Endothelial cell (in vitro differentiated cells): ENCODE results near the gene TTC9B. TPM values are rescaled to one million over a fixed set of nuclear protein-coding genes. Genes with fewer than 3 reads are reported as not detected.
"Not testable (repeated sequence)": the region's sequence is repeated elsewhere in the genome, so short reads cannot be mapped to it uniquely, and the experiment has no call there.

Experiments
- DNase-seq: peaks from one replicate; pipeline ENCODE4 v3.0.0; 2021; ENCODE audit warnings: low spot score
- H3K27ac Mint-ChIP-seq: one replicate; pipeline ENCODE4 v1.8.0; 2021; ENCODE audit warnings: mixed read lengths, inconsistent platforms; ENCODE audit not compliant: unreplicated experiment
- H3K27me3 Mint-ChIP-seq: one replicate; pipeline ENCODE4 v1.8.0; 2021; ENCODE audit warnings: mild to moderate bottlenecking, moderate library complexity, mixed read lengths, inconsistent platforms; ENCODE audit not compliant: unreplicated experiment
- H3K36me3 Mint-ChIP-seq: one replicate; pipeline ENCODE4 v1.8.0; 2021; ENCODE audit warnings: mild to moderate bottlenecking, low read depth, mixed read lengths, inconsistent platforms; ENCODE audit not compliant: unreplicated experiment
- H3K4me1 Mint-ChIP-seq: one replicate; pipeline ENCODE4 v1.8.0; 2021; ENCODE audit warnings: mild to moderate bottlenecking, mixed read lengths, inconsistent platforms; ENCODE audit not compliant: unreplicated experiment
- H3K4me3 Mint-ChIP-seq: one replicate; pipeline ENCODE4 v1.8.0; 2021; ENCODE audit warnings: mild to moderate bottlenecking, mixed read lengths, inconsistent platforms; ENCODE audit not compliant: unreplicated experiment
- H3K9me3 Mint-ChIP-seq: one replicate; pipeline ENCODE4 v1.8.0; 2021; ENCODE audit warnings: mixed read lengths, inconsistent platforms; ENCODE audit not compliant: unreplicated experiment
- CTCF ChIP-seq: fragments of 200-600 bp; sonication (generic); IDR thresholded peaks from one replicate; pipeline ENCODE4 v1.5.0; 2021; ENCODE audit warnings: antibody characterized with exemption; ENCODE audit not compliant: unreplicated experiment
- total RNA-seq: library from RNA; stranded (reverse); fragmentation: NEBNext Ultra II Directional; extraction: Animal tissue kit (Norgen Biotek cat#: 25700); gene quantifications from one replicate; pipeline ENCODE4 v1.2.1, GENCODE V29; 2021; ENCODE audit not compliant: unreplicated experiment

Gene TTC9B
- total RNA-seq, 1 donor from 2014 or later = 1.1 TPM

- TF ChIP-seq CTCF = no peak
- DNase-seq = no peak
These were observed 33.9 kb downstream of the TTC9B start for GRCh38 chr19:40184273-40184672.

GRCh38 chr19:40178756-40179155 is 39.4 kb downstream of the TTC9B start:
- Mint-ChIP-seq H3K9me3 (no peaks in the 10 kb centered on the region), H3K27ac (no peak overlapping the region), H3K36me3 (no peaks in the 10 kb centered on the region), H3K4me1 (peaks cover 5% of the 10 kb centered on the region), H3K27me3 (peaks cover 5% of the 10 kb centered on the region), H3K4me3 (no peak overlapping the region)
- TF ChIP-seq CTCF = no peak
- DNase-seq = no peak

More at GRCh38 chr19:40184273-40184672, 33.9 kb downstream of the TTC9B start:
- no peaks in the 10 kb centered on the region for H3K27me3 Mint-ChIP-seq
- no peaks in the 10 kb centered on the region for H3K36me3 Mint-ChIP-seq
- H3K4me1 Mint-ChIP-seq = no peaks in the 10 kb centered on the region
- no peak overlapping the region for H3K4me3 Mint-ChIP-seq
- H3K9me3 Mint-ChIP-seq = no peaks in the 10 kb centered on the region
- H3K27ac Mint-ChIP-seq = no peak overlapping the region

- no peak for DNase-seq
- no peak overlapping the region for H3K27ac Mint-ChIP-seq
- TF ChIP-seq CTCF = no peak
- H3K4me1 Mint-ChIP-seq = peaks cover 5% of the 10 kb centered on the region
- no peak overlapping the region for H3K4me3 Mint-ChIP-seq
- H3K27me3 Mint-ChIP-seq = peaks cover 5% of the 10 kb centered on the region
- H3K9me3 Mint-ChIP-seq = no peaks in the 10 kb centered on the region
- H3K36me3 Mint-ChIP-seq = no peaks in the 10 kb centered on the region
These were observed 40.7 kb downstream of the TTC9B start for GRCh38 chr19:40177286-40178070.

GRCh38 chr19:40175820-40176219 is 42.4 kb downstream of the TTC9B start:
- peaks cover under 1% of the 10 kb centered on the region for H3K36me3 Mint-ChIP-seq
- peaks cover 6% of the 10 kb centered on the region for H3K27me3 Mint-ChIP-seq
- no peak for TF ChIP-seq CTCF
- H3K27ac Mint-ChIP-seq = no peak overlapping the region
- no peak for DNase-seq
- H3K4me1 Mint-ChIP-seq = peaks cover 5% of the 10 kb centered on the region
- H3K9me3 Mint-ChIP-seq = no peaks in the 10 kb centered on the region
- no peak overlapping the region for H3K4me3 Mint-ChIP-seq

- H3K4me1 Mint-ChIP-seq = peaks cover 5% of the 10 kb centered on the region
- DNase-seq = no peak
- no peak for TF ChIP-seq CTCF
- H3K27ac Mint-ChIP-seq = no peak overlapping the region
- peaks cover 11% of the 10 kb centered on the region for H3K27me3 Mint-ChIP-seq
- H3K36me3 Mint-ChIP-seq = peaks cover 3% of the 10 kb centered on the region
- no peaks in the 10 kb centered on the region for H3K9me3 Mint-ChIP-seq
- no peak overlapping the region for H3K4me3 Mint-ChIP-seq
These were observed 44.1 kb downstream of the TTC9B start for GRCh38 chr19:40174092-40174491.

GRCh38 chr19:40171293-40171692 is 46.9 kb downstream of the TTC9B start:
- DNase-seq, H3K9me3 Mint-ChIP-seq, H3K36me3 Mint-ChIP-seq, H3K27ac Mint-ChIP-seq, H3K4me3 Mint-ChIP-seq, H3K27me3 Mint-ChIP-seq, H3K4me1 Mint-ChIP-seq: not testable (repeated sequence)

- not testable (repeated sequence) for H3K4me1 Mint-ChIP-seq, H3K27ac Mint-ChIP-seq, H3K9me3 Mint-ChIP-seq, H3K36me3 Mint-ChIP-seq, DNase-seq, H3K4me3 Mint-ChIP-seq, H3K27me3 Mint-ChIP-seq
These were observed 47.7 kb downstream of the TTC9B start for GRCh38 chr19:40170303-40170989.
